Body of pancreas (tissue), 4 donors: Measurements from ENCODE around the gene FADS6.

Experiments used
- POLR2A ChIP-seq, 3 donors: fragments of 450-650 bp; IDR thresholded peaks; one replicate each; pipeline ENCODE4 v1.6.1; 2016; ENCODE audit warnings: antibody characterized with exemption in 3 of 3, mild to moderate bottlenecking in 2 of 3
- TF ChIP-seq, protein P1 (sequence below), 7 experiments: fragments of 450-650 bp in 4 of 7; fragments of 200-600 bp in 3 of 7; sonication (generic) in 3 of 7; IDR thresholded peaks; one replicate each; pipeline ENCODE4 v1.5.1; 2016 to 2019; ENCODE audit warnings: antibody characterized with exemption in 7 of 7

DNA sequence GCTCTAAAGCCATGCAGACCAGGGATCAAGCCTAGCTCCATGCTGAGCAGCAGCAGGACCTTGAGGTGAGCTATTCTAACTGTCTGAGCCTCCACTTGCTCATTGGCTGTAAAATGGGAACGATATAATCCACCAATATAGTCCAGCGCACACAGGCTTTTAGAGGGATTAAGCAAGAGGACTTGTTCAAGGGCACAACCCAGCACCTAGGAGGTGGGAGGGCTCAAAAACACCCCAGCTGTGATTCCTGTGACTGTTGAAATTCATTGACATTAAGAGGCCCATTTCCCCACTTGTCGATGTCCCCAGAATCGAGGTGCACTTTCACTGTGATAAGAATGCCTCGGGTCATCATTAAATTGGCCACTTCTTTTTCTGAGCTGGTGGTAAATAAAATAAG is 25.5 kb upstream of the FADS6 start:
- TF ChIP-seq, protein P1, sequence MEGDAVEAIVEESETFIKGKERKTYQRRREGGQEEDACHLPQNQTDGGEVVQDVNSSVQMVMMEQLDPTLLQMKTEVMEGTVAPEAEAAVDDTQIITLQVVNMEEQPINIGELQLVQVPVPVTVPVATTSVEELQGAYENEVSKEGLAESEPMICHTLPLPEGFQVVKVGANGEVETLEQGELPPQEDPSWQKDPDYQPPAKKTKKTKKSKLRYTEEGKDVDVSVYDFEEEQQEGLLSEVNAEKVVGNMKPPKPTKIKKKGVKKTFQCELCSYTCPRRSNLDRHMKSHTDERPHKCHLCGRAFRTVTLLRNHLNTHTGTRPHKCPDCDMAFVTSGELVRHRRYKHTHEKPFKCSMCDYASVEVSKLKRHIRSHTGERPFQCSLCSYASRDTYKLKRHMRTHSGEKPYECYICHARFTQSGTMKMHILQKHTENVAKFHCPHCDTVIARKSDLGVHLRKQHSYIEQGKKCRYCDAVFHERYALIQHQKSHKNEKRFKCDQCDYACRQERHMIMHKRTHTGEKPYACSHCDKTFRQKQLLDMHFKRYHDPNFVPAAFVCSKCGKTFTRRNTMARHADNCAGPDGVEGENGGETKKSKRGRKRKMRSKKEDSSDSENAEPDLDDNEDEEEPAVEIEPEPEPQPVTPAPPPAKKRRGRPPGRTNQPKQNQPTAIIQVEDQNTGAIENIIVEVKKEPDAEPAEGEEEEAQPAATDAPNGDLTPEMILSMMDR (IDR thresholded peaks at IDR 0.05), result no peak
- no peak for TF ChIP-seq POLR2A (IDR thresholded peaks at IDR 0.05)
